GM21737 (cell line): ENCODE data around the gene SULT1C3.

ENCODE experiments used
- ATAC-seq: cut with Tn5 transposase; IDR thresholded peaks from one replicate; pipeline ENCODE4 v1.9.1; 2021; ENCODE audit warnings: mild to moderate bottlenecking, moderate library complexity; ENCODE audit not compliant: unreplicated experiment

The SULT1C3 gene

GRCh38 chr2:108297436-108298141 lies 57.8 kb downstream of the SULT1C3 start:
- no peak for ATAC-seq

DNA sequence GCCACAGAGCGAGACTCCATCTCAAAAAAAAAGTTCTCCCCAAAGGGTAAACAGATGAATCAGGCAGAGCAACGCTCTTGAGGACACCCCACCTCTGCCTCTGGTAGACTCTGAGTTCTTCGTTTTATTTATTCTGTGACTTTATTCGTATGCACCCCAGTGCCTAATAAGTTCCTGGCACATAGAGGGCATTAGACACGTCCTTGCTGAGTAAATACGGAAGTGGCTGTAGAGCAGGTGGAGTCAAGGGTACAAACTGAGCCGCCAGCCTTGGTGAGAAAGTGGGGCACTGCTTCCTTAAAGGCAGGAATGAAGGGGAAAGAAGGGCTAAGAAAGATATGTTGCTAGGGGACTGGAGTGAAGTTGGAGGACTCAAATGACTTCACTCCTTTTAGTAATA lies 61.8 kb downstream of the SULT1C3 start:
- no peak for ATAC-seq

- peak; percentile 56 for ATAC-seq
These were observed 65.2 kb downstream of the SULT1C3 start for GRCh38 chr2:108304975-108305374.

GRCh38 chr2:108305901-108306300 lies 66.1 kb downstream of the SULT1C3 start:
- ATAC-seq = no peak

DNA sequence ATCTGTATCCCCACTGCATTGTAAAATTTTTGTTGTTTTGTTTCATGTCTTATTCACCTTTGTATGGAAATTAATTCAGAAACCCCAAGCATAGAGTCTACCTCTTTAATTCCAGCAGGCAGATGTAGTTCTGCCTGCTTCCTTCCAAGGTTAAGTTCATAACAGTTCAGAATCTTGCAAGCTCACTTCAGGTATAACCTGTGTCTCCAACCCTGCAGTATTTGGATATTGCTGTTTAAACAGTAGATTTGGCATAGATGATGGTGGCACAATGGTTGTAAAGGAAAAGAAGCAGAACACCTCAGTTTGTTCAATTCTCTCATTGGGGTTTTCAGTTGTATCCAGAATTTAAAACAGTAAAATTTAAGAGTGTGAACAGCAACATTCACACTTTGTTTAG lies 70.1 kb downstream of the SULT1C3 start:
- no peak for ATAC-seq
